GM12891 (cell line): ENCODE measurements around the gene CFAP61.
"Not testable (repeated sequence)": the region's sequence is repeated elsewhere in the genome, so short reads cannot be mapped to it uniquely, and the experiment has no call there.

Source experiments
- POLR2A ChIP-seq: IDR thresholded peaks from 2 replicates; pipeline ENCODE4 v1.6.1; 2011; ENCODE audit warnings: low read depth, low read length, control low read depth
- POU2F2 ChIP-seq: IDR thresholded peaks from 2 replicates; pipeline ENCODE4 v1.6.1; 2011; ENCODE audit warnings: low read depth, mild to moderate bottlenecking, control low read depth, low read length, moderate library complexity

DNA sequence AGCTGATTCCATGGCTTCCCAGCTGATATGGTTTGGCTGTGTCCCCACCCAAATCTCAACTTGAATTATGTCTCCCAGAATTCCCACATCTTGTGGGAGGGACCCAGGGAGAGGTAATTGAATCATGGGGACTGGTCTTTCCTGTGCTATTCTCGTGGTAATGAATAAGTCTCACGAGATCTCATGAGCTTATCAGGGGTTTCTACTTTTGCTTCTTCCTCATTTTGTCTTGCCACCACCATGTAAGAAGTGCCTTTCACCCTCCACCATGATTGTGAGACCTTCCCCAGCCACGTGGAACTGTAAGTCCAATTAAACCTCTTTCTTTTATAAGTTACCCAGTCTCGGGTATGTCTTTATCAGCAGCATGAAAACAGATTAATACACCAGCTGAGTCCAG lies 165.8 kb downstream of the CFAP61 start:
- not testable (repeated sequence) for TF ChIP-seq POU2F2, POLR2A
